Testis (tissue), 3 donors: ENCODE measurements around the gene TMEM11. TPM values are rescaled to one million over a fixed set of nuclear protein-coding genes. Genes with fewer than 3 reads are reported as not detected.

ENCODE experiments used
- DNase-seq: peaks from one replicate; pipeline ENCODE4 v3.0.0-alpha.2; 2019
- H3K27ac ChIP-seq, 2 donors: fragments of 200-600 bp; sonication (generic); one replicate each; pipeline ENCODE4 v1.5.1; 2019
- H3K27me3 ChIP-seq: fragments of 200-600 bp; sonication (generic); one replicate; pipeline ENCODE4 v1.5.1; 2019
- H3K36me3 ChIP-seq: fragments of 200-600 bp; sonication (generic); one replicate; pipeline ENCODE4 v1.5.1; 2017; ENCODE audit warnings: low read depth; ENCODE audit errors: missing control alignments
- H3K4me1 ChIP-seq: fragments of 200-600 bp; sonication (generic); one replicate; pipeline ENCODE4 v1.5.1; 2019
- H3K4me3 ChIP-seq, 2 donors: fragments of 200-600 bp; sonication (generic); one replicate each; pipeline ENCODE4 v1.5.1; 2017 to 2019
- H3K9me3 ChIP-seq: fragments of 200-600 bp; sonication (generic); one replicate; pipeline ENCODE4 v1.5.1; 2017
- CTCF ChIP-seq, 3 experiments: fragments of 450-650 bp in 2 of 3; fragments of 200-600 bp in 1 of 3; sonication (generic) in 1 of 3; IDR thresholded peaks; one replicate each; pipeline ENCODE4 v1.5.1; 2016 to 2019; ENCODE audit warnings: antibody characterized with exemption in 3 of 3, mild to moderate bottlenecking in 2 of 3, moderate library complexity in 1 of 3
- POLR2A ChIP-seq: fragments of 450-650 bp; IDR thresholded peaks from one replicate; pipeline ENCODE4 v1.6.1; 2017; ENCODE audit warnings: antibody characterized with exemption, mild to moderate bottlenecking, moderate library complexity
- WGBS, 2 donors: methylation state at CpG; one replicate each; pipeline ENCODE4 v1.1.5; 2018; 5-methylcytosine and 5-hydroxymethylcytosine counted together
- intact Hi-C: fragments of 100-400 bp; cut with DNase I; formaldehyde crosslinking; loops from one replicate; pipeline ENCODE4 v1.15.1; 2023; ENCODE audit warnings: low total_unique reads
- polyA plus RNA-seq: library from polyadenylated mRNA; stranded (reverse); fragments of 350-450 nt; fragmentation: Illumina TruSeq; extraction: RNeasy Lipid Tissue Mini Kit (QIAGEN cat#74804); gene quantifications from one replicate; pipeline ENCODE4 v1.2.3, GENCODE V29; 2014; ENCODE audit warnings: low read depth, low replicate concordance; ENCODE audit not compliant: insufficient read depth
- total RNA-seq, 2 donors: library from RNA; depleted of rRNA; stranded (reverse); fragments of >200 nt; gene quantifications; one replicate each; pipeline ENCODE4 v1.2.3, GENCODE V29; 2016

TMEM11 gene
- total and polyA plus RNA-seq, 3 donors from 2014 or later, result 38.9 to 55.2 (median 53.4) TPM

DNA sequence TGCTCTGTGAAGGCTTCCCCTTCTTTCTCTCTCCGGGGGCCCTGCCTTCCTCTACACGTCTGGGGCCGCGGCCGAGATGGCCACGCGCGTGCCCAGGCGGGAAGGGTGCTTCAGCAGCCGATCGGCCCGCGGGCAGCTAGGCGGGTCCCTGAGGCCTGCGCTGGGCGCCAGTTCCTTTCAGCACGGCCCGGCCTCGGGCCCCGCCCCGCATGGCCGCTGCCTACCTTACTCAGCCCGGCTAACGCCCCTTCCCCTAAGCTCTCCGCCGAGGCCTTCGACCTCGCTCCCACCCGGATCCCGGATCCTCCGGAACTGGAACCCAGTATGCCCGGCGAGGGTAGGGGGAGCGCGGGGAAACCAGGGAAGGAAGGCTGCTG is 335 bp downstream of the TMEM11 start:
- H3K4me3 ChIP-seq, result peak overlapping the region; percentile 92 to 95
- H3K27me3 ChIP-seq, result no peaks in the 10 kb centered on the region
- no peaks in the 10 kb centered on the region for H3K36me3 ChIP-seq
- H3K4me1 ChIP-seq, result peaks cover 54% of the 10 kb centered on the region
- H3K27ac ChIP-seq, result peak overlapping the region; percentile 92 to 96
- intact Hi-C loops, result no loop called here
- 0 to 1% methylated on average over 4 to 35 of the region's 35 CpGs for WGBS, 2 donors
- TF ChIP-seq CTCF (IDR thresholded peaks at IDR 0.05), result no peak
- TF ChIP-seq POLR2A, result no peak
- no peaks in the 10 kb centered on the region for H3K9me3 ChIP-seq
- DNase-seq, result peak; percentile 34

GRCh38 chr17:21212826-21213637 is 929 bp downstream of the TMEM11 start:
- H3K27me3 ChIP-seq, result no peaks in the 10 kb centered on the region
- WGBS, 2 donors, result 5 to 6% methylated on average over 14 to 18 of the region's 18 CpGs
- H3K4me3 ChIP-seq, result peak overlapping the region; percentile 92 to 95
- TF ChIP-seq CTCF (IDR thresholded peaks at IDR 0.05) (no peak), POLR2A (no peak)
- H3K36me3 ChIP-seq, result no peaks in the 10 kb centered on the region
- no peak for DNase-seq
- no peaks in the 10 kb centered on the region for H3K9me3 ChIP-seq
- H3K27ac ChIP-seq, result peak overlapping the region; percentile 92 to 96
- intact Hi-C loops, result no loop called here
- H3K4me1 ChIP-seq, result peaks cover 59% of the 10 kb centered on the region

GRCh38 chr17:21211825-21212479 is 2.0 kb downstream of the TMEM11 start:
- DNase-seq, result no peak
- Histone ChIP-seq H3K4me1 (peaks cover 59% of the 10 kb centered on the region), H3K27ac (no peak overlapping the region), H3K27me3 (no peaks in the 10 kb centered on the region), H3K9me3 (no peaks in the 10 kb centered on the region), H3K4me3 (no peak overlapping the region), H3K36me3 (no peaks in the 10 kb centered on the region)
- WGBS, 2 donors, result 75 to 76% methylated on average over 9 of the region's 9 CpGs
- intact Hi-C loops, result no loop called here
- TF ChIP-seq POLR2A (no peak), CTCF (IDR thresholded peaks at IDR 0.05) (no peak)

GRCh38 chr17:21210411-21211076 is 3.4 kb downstream of the TMEM11 start:
- H3K4me3 ChIP-seq, result no peak overlapping the region
- TF ChIP-seq CTCF (IDR thresholded peaks at IDR 0.05) (no peak), POLR2A (no peak)
- peaks cover 59% of the 10 kb centered on the region for H3K4me1 ChIP-seq
- no peaks in the 10 kb centered on the region for H3K36me3 ChIP-seq
- H3K9me3 ChIP-seq, result no peaks in the 10 kb centered on the region
- no peaks in the 10 kb centered on the region for H3K27me3 ChIP-seq
- 65 to 82% methylated on average over 15 of the region's 15 CpGs for WGBS, 2 donors
- DNase-seq, result no peak
- H3K27ac ChIP-seq, result peak overlapping the region in 1 of 2 donors; percentile 17
- intact Hi-C loops, result no loop called here
